ENCODE data around the gene GNAI1. TPM values are rescaled to one million over a fixed set of nuclear protein-coding genes. Genes with fewer than 3 reads are reported as not detected.
"Not testable (repeated sequence)": the region's sequence is repeated elsewhere in the genome, so short reads cannot be mapped to it uniquely, and the experiment has no call there.

Gene GNAI1
- total RNA-seq, 6 experiments from 2014 or later, result 58.8 to 70.9 (median 66.4) TPM

DNA sequence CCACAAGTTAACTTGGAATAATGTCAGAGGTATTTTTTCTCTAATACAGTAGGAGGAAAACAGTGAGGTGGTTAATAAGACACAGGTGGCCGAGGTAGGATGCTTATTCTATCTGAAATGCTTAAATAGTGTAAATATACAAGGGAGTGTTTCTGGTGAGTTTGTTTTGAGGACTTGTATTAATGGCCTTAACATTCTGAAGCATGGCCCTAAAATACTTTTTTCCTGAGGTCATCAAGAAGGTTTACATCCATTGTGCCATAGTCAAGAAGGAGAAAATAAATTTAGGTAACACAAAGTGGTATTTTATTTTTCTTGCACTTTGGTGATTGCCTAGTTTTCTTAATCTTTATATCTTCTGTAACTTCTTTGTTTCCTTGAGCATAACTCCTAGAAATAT, 18.8 kb downstream of the GNAI1 start:
- Mint-ChIP-seq H3K4me1 (ENCODE audit: low read depth) (peaks cover 74% of the 10 kb centered on the region), H3K4me3 (peak overlapping the region; percentile 46; the same call in 1 of the 2 replicates), H3K27ac (peak overlapping the region; percentile 60), H3K36me3 (ENCODE audit: low read depth) (peaks cover 5% of the 10 kb centered on the region; the same call in 1 of the 2 replicates), H3K27me3 (ENCODE audit: insufficient read depth) (no peaks in the 10 kb centered on the region; the same call in none of the 2 replicates), H3K9me3 (no peaks in the 10 kb centered on the region; the same call in 1 of the 2 replicates)
- DNase-seq, result peak; percentile 26
- TF ChIP-seq, protein P1, sequence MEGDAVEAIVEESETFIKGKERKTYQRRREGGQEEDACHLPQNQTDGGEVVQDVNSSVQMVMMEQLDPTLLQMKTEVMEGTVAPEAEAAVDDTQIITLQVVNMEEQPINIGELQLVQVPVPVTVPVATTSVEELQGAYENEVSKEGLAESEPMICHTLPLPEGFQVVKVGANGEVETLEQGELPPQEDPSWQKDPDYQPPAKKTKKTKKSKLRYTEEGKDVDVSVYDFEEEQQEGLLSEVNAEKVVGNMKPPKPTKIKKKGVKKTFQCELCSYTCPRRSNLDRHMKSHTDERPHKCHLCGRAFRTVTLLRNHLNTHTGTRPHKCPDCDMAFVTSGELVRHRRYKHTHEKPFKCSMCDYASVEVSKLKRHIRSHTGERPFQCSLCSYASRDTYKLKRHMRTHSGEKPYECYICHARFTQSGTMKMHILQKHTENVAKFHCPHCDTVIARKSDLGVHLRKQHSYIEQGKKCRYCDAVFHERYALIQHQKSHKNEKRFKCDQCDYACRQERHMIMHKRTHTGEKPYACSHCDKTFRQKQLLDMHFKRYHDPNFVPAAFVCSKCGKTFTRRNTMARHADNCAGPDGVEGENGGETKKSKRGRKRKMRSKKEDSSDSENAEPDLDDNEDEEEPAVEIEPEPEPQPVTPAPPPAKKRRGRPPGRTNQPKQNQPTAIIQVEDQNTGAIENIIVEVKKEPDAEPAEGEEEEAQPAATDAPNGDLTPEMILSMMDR (IDR thresholded peaks at IDR 0.05), result no peak

DNA sequence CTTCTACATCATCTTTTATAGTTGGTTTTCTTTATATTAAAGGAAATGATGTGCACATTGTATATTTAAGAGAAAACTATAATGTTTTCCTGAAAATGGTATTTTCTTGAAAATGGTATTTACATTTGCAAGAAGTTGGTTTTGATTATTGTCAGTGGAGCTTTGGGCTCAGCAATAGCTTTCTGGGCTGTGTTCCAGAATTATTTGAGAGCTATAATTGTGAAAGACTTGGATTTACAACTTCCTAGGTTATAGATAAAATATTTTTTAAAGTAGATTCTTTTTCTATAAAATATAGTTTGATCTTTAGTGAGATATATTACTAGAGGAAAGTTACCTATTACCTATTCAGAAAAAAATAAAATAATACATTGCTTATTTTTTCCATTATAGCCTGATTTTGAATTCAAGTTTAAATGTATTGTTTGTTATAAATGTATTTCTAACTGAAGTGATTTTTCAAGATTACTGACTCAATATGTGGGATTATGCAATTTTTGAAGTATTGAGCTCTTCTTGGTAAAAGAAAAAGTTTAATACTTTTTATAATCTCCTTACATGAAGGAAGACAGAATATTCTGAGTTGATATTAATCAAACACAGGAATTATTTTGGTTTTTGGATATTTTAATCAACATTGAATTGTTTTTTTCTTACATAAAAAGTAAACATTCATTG, 20.2 kb downstream of the GNAI1 start:
- Mint-ChIP-seq H3K4me3 (no peak overlapping the region), H3K27me3 (ENCODE audit: insufficient read depth) (no peaks in the 10 kb centered on the region; the same call in none of the 2 replicates), H3K27ac (no peak overlapping the region), H3K4me1 (ENCODE audit: low read depth) (peaks cover 74% of the 10 kb centered on the region), H3K9me3 (no peaks in the 10 kb centered on the region; the same call in 1 of the 2 replicates), H3K36me3 (ENCODE audit: low read depth) (peaks cover 5% of the 10 kb centered on the region; the same call in 1 of the 2 replicates)
- TF ChIP-seq, protein P1 (IDR thresholded peaks at IDR 0.05), result no peak
- no peak for DNase-seq

DNA sequence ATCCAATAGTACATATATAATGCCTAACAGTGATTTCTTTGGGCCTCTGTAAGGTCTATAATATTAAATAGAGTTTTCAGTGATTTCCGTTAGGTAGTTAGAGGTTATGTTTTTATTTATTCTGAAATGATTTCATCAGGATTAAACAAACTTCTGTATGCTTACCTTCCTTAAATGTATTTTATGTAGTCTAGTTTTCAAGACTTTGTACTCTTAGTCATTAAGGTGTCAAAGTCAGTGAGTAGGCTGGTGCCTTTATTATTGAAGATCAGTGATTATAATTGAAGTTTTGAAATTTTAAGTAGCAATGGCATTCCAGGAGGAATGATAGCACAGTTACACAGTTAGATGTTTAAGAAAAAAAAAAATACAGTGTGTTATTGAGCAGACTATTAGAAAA, 20.7 kb downstream of the GNAI1 start:
- H3K36me3 Mint-ChIP-seq (ENCODE audit: low read depth), result peaks cover 5% of the 10 kb centered on the region; the same call in 1 of the 2 replicates

DNA sequence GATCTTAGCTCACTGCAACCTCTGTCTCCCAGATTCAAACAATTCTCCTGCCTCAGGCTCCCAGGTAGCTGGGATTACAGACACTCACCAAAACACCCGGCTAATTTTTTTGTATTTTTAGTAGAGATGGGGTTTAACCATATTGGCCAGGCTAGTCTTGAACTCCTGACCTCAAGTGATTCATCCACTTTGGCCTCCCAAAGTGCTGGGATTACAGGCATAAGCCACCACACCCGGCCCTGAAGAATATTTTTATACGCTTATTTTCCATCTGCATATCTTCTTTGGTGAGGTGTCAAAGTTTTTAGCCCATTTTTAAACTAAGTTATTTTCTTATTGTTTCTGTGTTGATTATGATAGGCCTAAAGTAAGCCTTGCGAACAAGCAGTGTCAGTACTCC, 23.1 kb downstream of the GNAI1 start:
- not testable (repeated sequence) for H3K36me3 Mint-ChIP-seq (ENCODE audit: low read depth); H3K27ac Mint-ChIP-seq; H3K4me3 Mint-ChIP-seq; H3K27me3 Mint-ChIP-seq (ENCODE audit: insufficient read depth); H3K9me3 Mint-ChIP-seq; DNase-seq
- peaks cover 69% of the 10 kb centered on the region for H3K4me1 Mint-ChIP-seq (ENCODE audit: low read depth)

More for the DNA sequence above, 20.7 kb downstream of the GNAI1 start:
- H3K9me3 Mint-ChIP-seq, result no peaks in the 10 kb centered on the region; the same call in 1 of the 2 replicates
- H3K4me1 Mint-ChIP-seq (ENCODE audit: low read depth), result peaks cover 72% of the 10 kb centered on the region
- H3K27me3 Mint-ChIP-seq (ENCODE audit: insufficient read depth), result no peaks in the 10 kb centered on the region; the same call in none of the 2 replicates
- H3K27ac Mint-ChIP-seq, result no peak overlapping the region
- H3K4me3 Mint-ChIP-seq, result no peak overlapping the region
- TF ChIP-seq, protein P1 (IDR thresholded peaks at IDR 0.05), result no peak
- no peak for DNase-seq

DNA sequence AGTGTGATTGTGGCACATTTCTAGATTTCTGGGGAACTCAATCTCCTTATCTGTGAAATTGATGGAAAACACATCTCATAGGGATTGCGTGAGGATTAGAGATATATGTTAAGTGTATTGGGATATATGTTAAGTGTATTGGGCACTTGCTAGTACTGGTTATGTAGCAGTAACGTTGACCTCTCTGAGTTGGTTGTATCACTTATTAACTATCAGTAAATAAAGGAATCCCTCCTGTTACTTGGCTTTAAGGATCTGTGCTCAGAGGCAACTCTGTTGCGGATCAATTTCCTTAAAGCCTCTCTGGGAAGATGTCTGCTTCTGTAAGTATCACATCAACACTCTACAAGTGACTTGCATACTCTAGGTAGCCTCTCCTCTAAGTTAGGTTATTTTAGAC, 25.2 kb downstream of the GNAI1 start:
- H3K4me3 Mint-ChIP-seq, result no peak overlapping the region
- H3K27ac Mint-ChIP-seq, result no peak overlapping the region
- TF ChIP-seq, protein P1 (IDR thresholded peaks at IDR 0.05), result no peak
- H3K27me3 Mint-ChIP-seq (ENCODE audit: insufficient read depth), result no peaks in the 10 kb centered on the region
- no peaks in the 10 kb centered on the region; the same call in 1 of the 2 replicates for H3K9me3 Mint-ChIP-seq
- H3K4me1 Mint-ChIP-seq (ENCODE audit: low read depth), result peaks cover 53% of the 10 kb centered on the region
- no peak for DNase-seq
- H3K36me3 Mint-ChIP-seq (ENCODE audit: low read depth), result peaks cover 22% of the 10 kb centered on the region

DNA sequence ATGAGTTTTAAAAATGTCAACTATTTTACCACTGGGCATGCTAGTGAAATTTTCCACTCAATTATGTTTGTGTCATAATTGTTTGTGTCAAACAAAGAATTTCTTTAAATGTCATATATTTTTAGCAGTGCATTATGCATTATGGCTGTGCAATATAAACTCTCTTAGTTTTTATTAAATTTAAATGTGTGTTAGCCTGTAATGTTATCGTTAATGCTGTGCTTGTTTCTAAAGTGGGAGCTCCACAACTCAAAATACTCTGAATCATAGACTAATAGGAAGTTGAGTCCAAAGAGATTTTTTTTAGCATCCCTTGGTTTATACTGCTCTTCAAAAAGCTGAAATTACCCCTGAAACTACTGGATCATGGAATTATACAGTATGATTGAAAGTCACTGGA, 26.8 kb downstream of the GNAI1 start:
- Mint-ChIP-seq H3K27ac (no peak overlapping the region), H3K36me3 (ENCODE audit: low read depth) (peaks cover 22% of the 10 kb centered on the region), H3K4me1 (ENCODE audit: low read depth) (peaks cover 57% of the 10 kb centered on the region), H3K4me3 (no peak overlapping the region), H3K27me3 (ENCODE audit: insufficient read depth) (no peaks in the 10 kb centered on the region), H3K9me3 (no peaks in the 10 kb centered on the region; the same call in 1 of the 2 replicates)
- TF ChIP-seq, protein P1 (IDR thresholded peaks at IDR 0.05), result no peak
- DNase-seq, result no peak

Measured in HFFc6 (cell line).